HG02571 (cell line): ENCODE data around the gene ADORA1.

Experiments used
- ATAC-seq: cut with Tn5 transposase; IDR thresholded peaks from one replicate; pipeline ENCODE4 v1.9.1; 2021; ENCODE audit warnings: mild to moderate bottlenecking, moderate library complexity; ENCODE audit not compliant: unreplicated experiment

ADORA1 gene

GRCh38 chr1:203120325-203121153 lies 7.0 kb upstream of the ADORA1 start:
- no peak for ATAC-seq

- no peak for ATAC-seq
These were observed 6.1 kb upstream of the ADORA1 start for GRCh38 chr1:203121186-203122015.

- no peak for ATAC-seq
These were observed 5.4 kb upstream of the ADORA1 start for GRCh38 chr1:203122159-203122558.

DNA sequence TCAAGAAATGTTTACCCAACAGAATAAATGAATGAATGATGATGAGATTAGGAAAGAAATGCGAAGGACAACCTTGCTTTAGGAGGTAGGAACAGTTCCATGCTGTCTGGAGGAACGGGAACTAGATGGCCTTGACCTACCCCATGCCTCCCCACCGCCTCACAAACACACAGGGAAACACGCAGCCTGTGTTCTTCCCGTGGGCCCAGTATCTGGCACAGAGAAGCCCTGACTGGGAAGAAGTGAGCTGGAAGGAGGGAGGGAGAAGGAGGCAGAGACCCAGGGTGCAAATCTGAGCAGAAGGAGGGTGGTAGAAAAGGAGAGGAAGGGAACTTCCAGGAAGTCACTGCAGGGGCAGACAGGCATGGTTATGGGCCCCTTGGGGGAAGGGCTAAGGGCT lies 3.5 kb upstream of the ADORA1 start:
- no peak for ATAC-seq

DNA sequence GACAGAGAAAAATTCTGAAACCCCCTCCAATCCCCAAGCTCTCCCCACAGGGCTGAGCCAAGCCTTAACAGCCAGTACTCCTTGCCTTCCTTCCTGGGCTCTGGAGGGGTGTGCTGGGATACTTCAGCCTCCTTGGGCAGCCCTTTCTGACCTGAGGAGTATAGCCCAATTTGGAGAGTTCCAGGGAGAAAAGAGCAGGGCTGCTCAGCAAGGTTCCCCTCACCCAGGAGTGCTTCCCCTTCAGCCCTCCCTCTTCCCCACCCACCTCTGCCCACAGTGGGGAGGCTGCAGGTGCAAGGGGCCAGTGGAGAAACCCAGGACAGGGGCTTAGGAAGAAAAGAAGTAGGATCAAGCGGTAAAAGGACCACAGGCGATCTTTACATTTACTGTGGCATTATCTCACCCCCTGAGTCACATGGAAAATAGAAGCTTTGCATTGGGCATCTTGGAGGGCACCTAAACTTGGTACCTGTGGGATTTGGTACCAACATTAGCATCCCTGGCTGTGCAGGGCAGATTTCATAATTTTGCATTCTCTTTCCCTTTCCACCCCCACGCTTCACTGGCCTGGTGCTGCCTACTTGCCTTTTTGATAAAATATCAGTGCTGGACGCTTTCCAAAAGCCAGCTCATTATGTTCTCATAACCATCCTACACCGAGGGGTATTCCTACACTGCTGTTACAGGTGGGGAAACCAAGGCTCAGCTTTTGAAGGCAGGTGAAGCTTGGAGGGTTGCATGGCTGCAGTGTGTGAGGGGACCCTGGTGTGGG lies 2.8 kb upstream of the ADORA1 start:
- no peak for ATAC-seq

- ATAC-seq = no peak
These were observed 1.2 kb upstream of the ADORA1 start for GRCh38 chr1:203126151-203126865.

GRCh38 chr1:203126866-203127665 lies 460 bp upstream of the ADORA1 start:
- no peak for ATAC-seq

- ATAC-seq = no peak
These were observed 847 bp downstream of the ADORA1 start for GRCh38 chr1:203128431-203128715.

DNA sequence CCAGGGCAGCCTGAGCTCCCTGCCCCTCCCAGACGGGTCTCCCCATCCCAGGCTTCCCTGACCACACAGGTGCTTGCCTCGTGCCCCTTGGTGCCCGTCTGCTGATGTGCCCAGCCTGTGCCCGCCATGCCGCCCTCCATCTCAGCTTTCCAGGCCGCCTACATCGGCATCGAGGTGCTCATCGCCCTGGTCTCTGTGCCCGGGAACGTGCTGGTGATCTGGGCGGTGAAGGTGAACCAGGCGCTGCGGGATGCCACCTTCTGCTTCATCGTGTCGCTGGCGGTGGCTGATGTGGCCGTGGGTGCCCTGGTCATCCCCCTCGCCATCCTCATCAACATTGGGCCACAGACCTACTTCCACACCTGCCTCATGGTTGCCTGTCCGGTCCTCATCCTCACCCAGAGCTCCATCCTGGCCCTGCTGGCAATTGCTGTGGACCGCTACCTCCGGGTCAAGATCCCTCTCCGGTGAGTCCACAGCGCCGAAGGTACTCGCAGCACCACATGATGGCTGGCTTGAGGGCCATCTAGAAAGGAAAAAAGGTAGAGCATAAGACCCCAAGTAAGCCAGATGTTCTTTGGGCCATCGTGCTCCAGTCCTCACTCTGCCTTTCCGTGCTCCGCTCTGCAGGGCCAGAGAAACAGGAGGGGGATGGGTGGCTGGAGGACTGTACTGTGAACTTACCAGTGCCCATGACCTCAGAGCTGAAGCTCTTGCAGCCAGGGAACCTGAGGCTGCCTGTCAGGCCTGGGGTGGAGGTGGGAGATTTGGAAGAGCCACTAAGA lies 1.4 kb downstream of the ADORA1 start:
- no peak for ATAC-seq

DNA sequence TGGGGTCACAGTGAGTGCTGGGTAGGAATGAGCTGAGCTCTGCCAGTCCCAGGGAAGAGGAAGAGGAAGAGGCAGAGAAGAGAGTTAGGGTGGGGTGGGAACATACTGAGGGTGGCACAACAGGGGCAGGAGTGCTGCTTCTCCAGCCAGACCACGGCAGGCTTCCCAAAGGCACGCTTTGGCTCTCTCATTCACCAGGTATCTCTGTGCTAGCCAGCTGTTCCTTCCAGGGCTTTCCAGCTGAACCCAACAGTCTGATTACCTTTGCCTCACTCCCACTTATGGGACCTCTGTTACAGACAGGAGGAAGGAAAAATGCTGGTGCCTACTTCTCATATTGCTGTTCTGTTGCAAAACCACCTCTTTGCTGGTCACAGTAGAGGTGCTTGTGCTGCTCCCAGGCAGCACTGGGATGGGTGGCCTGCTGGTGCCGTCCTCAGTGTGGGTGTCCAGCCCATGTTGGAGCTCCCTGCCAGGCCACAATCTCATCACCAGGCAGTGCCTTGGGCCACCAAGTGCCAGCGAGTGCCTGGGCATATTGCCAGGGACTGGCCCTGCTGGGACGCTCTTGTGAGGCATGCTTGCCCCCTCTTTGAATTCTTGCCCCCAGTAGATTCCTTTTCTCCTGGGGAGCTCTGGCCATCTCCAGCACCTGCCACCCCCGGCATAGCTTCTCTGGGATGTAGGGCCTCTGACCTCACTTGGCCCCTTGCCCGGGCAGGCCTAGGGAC lies 2.1 kb downstream of the ADORA1 start:
- no peak for ATAC-seq

- no peak for ATAC-seq
These were observed 2.9 kb downstream of the ADORA1 start for GRCh38 chr1:203130358-203130985.

- ATAC-seq = no peak
These were observed 4.1 kb downstream of the ADORA1 start for GRCh38 chr1:203131548-203132200.

- ATAC-seq = no peak
These were observed 6.6 kb downstream of the ADORA1 start for GRCh38 chr1:203133970-203134725.

- no peak for ATAC-seq
These were observed 8.2 kb downstream of the ADORA1 start for GRCh38 chr1:203135636-203136305.

DNA sequence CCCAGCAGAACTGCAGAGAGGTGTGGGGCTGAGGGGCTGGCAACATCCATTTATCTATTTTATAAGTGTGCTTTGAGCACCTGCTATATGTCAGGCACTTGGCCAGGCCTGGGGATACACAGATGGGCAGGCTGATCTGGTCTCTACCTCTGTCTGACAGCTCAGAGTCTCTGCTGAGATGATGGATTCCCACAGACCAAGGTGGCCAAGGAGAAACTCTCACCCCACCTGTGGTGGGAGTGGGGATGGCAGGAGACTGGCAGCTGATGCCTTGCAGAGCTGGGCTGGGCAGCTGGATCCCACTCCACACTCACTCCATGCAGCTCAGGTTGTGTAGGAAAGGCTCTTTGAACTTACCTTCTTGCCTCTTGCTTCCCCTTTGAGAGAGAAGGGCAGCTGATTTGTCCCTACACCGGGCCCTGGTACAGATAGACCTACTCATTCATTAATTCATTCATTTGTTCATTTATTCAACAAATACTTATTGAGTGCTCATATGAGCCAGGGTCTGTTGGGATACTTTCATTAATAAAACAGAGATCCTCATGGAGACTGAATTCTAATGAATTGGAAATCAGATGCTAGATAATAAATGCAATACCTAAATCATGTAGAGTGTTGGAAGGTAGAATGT lies 9.0 kb downstream of the ADORA1 start:
- no peak for ATAC-seq

- ATAC-seq = no peak
These were observed 9.8 kb downstream of the ADORA1 start for GRCh38 chr1:203137324-203137723.
